ENCODE results near the gene ZNF827.

Gene ZNF827, protein sequence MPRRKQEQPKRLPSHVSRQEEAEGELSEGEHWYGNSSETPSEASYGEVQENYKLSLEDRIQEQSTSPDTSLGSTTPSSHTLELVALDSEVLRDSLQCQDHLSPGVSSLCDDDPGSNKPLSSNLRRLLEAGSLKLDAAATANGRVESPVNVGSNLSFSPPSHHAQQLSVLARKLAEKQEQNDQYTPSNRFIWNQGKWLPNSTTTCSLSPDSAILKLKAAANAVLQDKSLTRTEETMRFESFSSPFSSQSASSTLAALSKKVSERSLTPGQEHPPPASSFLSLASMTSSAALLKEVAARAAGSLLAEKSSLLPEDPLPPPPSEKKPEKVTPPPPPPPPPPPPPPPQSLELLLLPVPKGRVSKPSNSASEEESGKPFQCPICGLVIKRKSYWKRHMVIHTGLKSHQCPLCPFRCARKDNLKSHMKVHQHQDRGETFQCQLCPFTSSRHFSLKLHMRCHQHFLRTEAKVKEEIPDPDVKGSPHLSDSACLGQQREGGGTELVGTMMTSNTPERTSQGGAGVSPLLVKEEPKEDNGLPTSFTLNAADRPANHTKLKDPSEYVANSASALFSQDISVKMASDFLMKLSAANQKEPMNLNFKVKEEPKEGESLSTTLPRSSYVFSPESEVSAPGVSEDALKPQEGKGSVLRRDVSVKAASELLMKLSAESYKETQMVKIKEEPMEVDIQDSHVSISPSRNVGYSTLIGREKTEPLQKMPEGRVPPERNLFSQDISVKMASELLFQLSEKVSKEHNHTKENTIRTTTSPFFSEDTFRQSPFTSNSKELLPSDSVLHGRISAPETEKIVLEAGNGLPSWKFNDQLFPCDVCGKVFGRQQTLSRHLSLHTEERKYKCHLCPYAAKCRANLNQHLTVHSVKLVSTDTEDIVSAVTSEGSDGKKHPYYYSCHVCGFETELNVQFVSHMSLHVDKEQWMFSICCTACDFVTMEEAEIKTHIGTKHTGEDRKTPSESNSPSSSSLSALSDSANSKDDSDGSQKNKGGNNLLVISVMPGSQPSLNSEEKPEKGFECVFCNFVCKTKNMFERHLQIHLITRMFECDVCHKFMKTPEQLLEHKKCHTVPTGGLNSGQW

GRCh38 chr4:145938618-145939440 is at the start of gene ZNF827:
TSS of gene ZNF827 (minus strand) at chr4:145938823. CDS start at chr4:145938407, 416 bp downstream.
- TF ChIP-seq, protein P1, sequence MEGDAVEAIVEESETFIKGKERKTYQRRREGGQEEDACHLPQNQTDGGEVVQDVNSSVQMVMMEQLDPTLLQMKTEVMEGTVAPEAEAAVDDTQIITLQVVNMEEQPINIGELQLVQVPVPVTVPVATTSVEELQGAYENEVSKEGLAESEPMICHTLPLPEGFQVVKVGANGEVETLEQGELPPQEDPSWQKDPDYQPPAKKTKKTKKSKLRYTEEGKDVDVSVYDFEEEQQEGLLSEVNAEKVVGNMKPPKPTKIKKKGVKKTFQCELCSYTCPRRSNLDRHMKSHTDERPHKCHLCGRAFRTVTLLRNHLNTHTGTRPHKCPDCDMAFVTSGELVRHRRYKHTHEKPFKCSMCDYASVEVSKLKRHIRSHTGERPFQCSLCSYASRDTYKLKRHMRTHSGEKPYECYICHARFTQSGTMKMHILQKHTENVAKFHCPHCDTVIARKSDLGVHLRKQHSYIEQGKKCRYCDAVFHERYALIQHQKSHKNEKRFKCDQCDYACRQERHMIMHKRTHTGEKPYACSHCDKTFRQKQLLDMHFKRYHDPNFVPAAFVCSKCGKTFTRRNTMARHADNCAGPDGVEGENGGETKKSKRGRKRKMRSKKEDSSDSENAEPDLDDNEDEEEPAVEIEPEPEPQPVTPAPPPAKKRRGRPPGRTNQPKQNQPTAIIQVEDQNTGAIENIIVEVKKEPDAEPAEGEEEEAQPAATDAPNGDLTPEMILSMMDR (conservative IDR thresholded peaks at IDR 0.05; ENCODE audit: control insufficient read depth, insufficient read depth, low read depth, low read length): no peak
- H3K4me3 ChIP-seq (ENCODE audit: control insufficient read depth, low read depth, low read length): peak within 1 kb of the TSS; percentile 92
- peak; percentile 73 for DNase-seq (ENCODE audit: low read depth)

- TF ChIP-seq, protein P1 (conservative IDR thresholded peaks at IDR 0.05; ENCODE audit: control insufficient read depth, insufficient read depth, low read depth, low read length): no peak
- no peak for DNase-seq (ENCODE audit: low read depth)
- H3K4me3 ChIP-seq (ENCODE audit: control insufficient read depth, low read depth, low read length): no peak overlapping the region
Measured at GRCh38 chr4:145984563-145984962, 45.9 kb upstream of the ZNF827 start.

- DNase-seq (ENCODE audit: low read depth): no peak
- TF ChIP-seq, protein P1 (conservative IDR thresholded peaks at IDR 0.05; ENCODE audit: control insufficient read depth, insufficient read depth, low read depth, low read length): no peak
Measured at GRCh38 chr4:145982791-145983190, 44.2 kb upstream of the ZNF827 start.

GRCh38 chr4:145979160-145979559 is 40.5 kb upstream of the ZNF827 start:
- TF ChIP-seq, protein P1 (conservative IDR thresholded peaks at IDR 0.05; ENCODE audit: control insufficient read depth, insufficient read depth, low read depth, low read length): no peak
- no peak for DNase-seq (ENCODE audit: low read depth)
- H3K4me3 ChIP-seq (ENCODE audit: control insufficient read depth, low read depth, low read length): no peak overlapping the region

More at GRCh38 chr4:145982791-145983190, 44.2 kb upstream of the ZNF827 start:
- H3K4me3 ChIP-seq (ENCODE audit: control insufficient read depth, low read depth, low read length): no peak overlapping the region

DNA sequence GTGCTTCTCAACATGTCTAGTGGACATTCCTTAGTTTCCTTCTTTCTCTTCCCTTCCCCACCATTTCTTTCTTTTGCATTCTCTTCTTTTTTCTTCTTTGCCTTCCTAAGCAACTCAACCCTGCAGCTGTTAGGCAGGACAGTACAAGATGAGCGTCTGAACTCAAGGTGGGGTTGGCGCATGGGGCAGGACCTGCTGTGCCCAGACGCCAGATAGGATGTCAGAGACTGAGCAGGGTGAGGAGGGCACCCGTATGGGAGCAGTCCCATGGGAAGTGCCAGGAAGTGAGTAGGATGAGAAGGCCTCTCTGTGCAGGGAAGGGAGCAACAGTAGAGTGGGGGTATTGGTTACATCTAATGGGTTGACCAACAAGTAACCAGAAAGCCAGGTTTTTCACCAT is 38.1 kb upstream of the ZNF827 start:
- no peak for DNase-seq (ENCODE audit: low read depth)
- no peak overlapping the region for H3K4me3 ChIP-seq (ENCODE audit: control insufficient read depth, low read depth, low read length)
- TF ChIP-seq, protein P1 (conservative IDR thresholded peaks at IDR 0.05; ENCODE audit: control insufficient read depth, insufficient read depth, low read depth, low read length): no peak

DNA sequence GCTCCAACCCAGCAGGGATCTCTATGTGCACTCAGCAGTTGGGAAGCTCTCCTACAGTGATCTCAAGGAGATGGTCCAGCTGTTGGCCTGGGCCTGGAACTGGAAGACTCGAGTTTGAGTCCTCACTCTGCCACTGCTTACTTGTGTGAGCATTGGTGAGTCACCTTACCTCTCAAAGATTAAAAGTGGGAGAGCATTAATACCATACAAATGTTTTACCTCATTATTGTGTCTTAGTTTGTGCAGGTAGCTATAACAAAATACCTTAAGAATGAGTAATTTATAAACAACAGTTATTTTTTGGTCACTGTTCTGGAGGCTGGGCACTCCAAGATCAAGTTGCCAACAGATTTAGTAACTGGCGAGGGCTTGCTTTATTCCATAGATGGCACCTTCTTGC is 21.4 kb upstream of the ZNF827 start:
- H3K4me3 ChIP-seq (ENCODE audit: control insufficient read depth, low read depth, low read length): no peak overlapping the region
- no peak for DNase-seq (ENCODE audit: low read depth)
- TF ChIP-seq, protein P1 (conservative IDR thresholded peaks at IDR 0.05; ENCODE audit: control insufficient read depth, insufficient read depth, low read depth, low read length): no peak
